BE2C (cell line): Measurements from ENCODE around the gene DCDC1.

Experiments used
- DNase-seq: peaks from one replicate; pipeline ENCODE4 v3.0.0-alpha.2; 2020
- H3K27me3 ChIP-seq: fragments of 250-450 bp; sonication (Bioruptor Pico); 2 replicates; pipeline ENCODE4 v1.5.1; 2020; ENCODE audit warnings: mild to moderate bottlenecking
- H3K36me3 ChIP-seq: fragments of 250-450 bp; sonication (Bioruptor Pico); 2 replicates; pipeline ENCODE4 v1.5.1; 2020; ENCODE audit warnings: mild to moderate bottlenecking
- H3K4me1 ChIP-seq: fragments of 250-450 bp; sonication (Bioruptor Pico); 2 replicates; pipeline ENCODE4 v1.5.1; 2020
- H3K4me3 ChIP-seq: 2 replicates; pipeline ENCODE4 v1.5.1; 2011; ENCODE audit warnings: low read depth, low read length
- H3K9me3 ChIP-seq: fragments of 250-450 bp; sonication (Bioruptor Pico); 2 replicates; pipeline ENCODE4 v1.5.1; 2020
- TF ChIP-seq, protein P1 (sequence below): IDR thresholded peaks from 2 replicates; pipeline ENCODE4 v1.5.1; 2012; ENCODE audit warnings: mild to moderate bottlenecking, low read depth, low read length

DCDC1 gene

GRCh38 chr11:31022080-31022479 lies 347.5 kb downstream of the DCDC1 start:
- TF ChIP-seq, protein P1, sequence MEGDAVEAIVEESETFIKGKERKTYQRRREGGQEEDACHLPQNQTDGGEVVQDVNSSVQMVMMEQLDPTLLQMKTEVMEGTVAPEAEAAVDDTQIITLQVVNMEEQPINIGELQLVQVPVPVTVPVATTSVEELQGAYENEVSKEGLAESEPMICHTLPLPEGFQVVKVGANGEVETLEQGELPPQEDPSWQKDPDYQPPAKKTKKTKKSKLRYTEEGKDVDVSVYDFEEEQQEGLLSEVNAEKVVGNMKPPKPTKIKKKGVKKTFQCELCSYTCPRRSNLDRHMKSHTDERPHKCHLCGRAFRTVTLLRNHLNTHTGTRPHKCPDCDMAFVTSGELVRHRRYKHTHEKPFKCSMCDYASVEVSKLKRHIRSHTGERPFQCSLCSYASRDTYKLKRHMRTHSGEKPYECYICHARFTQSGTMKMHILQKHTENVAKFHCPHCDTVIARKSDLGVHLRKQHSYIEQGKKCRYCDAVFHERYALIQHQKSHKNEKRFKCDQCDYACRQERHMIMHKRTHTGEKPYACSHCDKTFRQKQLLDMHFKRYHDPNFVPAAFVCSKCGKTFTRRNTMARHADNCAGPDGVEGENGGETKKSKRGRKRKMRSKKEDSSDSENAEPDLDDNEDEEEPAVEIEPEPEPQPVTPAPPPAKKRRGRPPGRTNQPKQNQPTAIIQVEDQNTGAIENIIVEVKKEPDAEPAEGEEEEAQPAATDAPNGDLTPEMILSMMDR: no peak

GRCh38 chr11:31019786-31020185 lies 349.8 kb downstream of the DCDC1 start:
- no peaks in the 10 kb centered on the region for H3K27me3 ChIP-seq
- no peaks in the 10 kb centered on the region for H3K36me3 ChIP-seq
- H3K4me3 ChIP-seq: no peak overlapping the region
- H3K4me1 ChIP-seq: no peaks in the 10 kb centered on the region
- TF ChIP-seq, protein P1: no peak
- no peak for DNase-seq
- no peaks in the 10 kb centered on the region for H3K9me3 ChIP-seq

More at GRCh38 chr11:31022080-31022479, 347.5 kb downstream of the DCDC1 start:
- Histone ChIP-seq H3K36me3 (no peaks in the 10 kb centered on the region), H3K4me3 (no peak overlapping the region), H3K27me3 (no peaks in the 10 kb centered on the region), H3K9me3 (no peaks in the 10 kb centered on the region), H3K4me1 (no peaks in the 10 kb centered on the region)
- DNase-seq: no peak

- Histone ChIP-seq H3K4me3 (no peak overlapping the region), H3K36me3 (no peaks in the 10 kb centered on the region), H3K4me1 (no peaks in the 10 kb centered on the region), H3K27me3 (no peaks in the 10 kb centered on the region), H3K9me3 (no peaks in the 10 kb centered on the region)
- no peak for DNase-seq
- TF ChIP-seq, protein P1: no peak
Observed at GRCh38 chr11:31005202-31005601, 364.3 kb downstream of the DCDC1 start.

- no peaks in the 10 kb centered on the region for H3K36me3 ChIP-seq
- H3K27me3 ChIP-seq: no peaks in the 10 kb centered on the region
- H3K9me3 ChIP-seq: no peaks in the 10 kb centered on the region
- TF ChIP-seq, protein P1: no peak
- DNase-seq: no peak
- H3K4me1 ChIP-seq: no peaks in the 10 kb centered on the region
- no peak overlapping the region for H3K4me3 ChIP-seq
Observed at GRCh38 chr11:31001427-31001826, 368.1 kb downstream of the DCDC1 start.

DNA sequence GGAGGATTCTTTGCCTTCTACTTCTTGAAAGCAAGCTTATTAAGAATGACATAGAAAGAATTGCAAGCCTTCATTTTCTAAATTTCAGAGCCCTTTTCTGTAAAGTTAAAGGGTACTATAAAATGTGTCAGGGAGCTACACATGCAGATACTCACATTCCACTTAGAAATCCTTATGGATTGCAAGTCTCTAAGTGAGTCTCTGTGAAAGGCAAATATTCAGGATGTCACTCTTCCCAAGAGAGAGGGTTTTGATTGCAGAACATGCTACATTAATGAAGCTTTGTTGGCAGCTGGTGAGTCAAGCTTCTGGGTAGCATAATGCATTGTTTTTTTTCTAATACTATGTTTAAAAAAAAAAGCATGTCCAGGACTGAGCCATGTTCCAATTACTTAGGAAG lies 369.2 kb downstream of the DCDC1 start:
- Histone ChIP-seq H3K4me1 (no peaks in the 10 kb centered on the region), H3K4me3 (no peak overlapping the region), H3K9me3 (no peaks in the 10 kb centered on the region), H3K36me3 (no peaks in the 10 kb centered on the region), H3K27me3 (no peaks in the 10 kb centered on the region)
- DNase-seq: no peak
- TF ChIP-seq, protein P1: no peak

- no peak overlapping the region for H3K4me3 ChIP-seq
- TF ChIP-seq, protein P1: no peak
- DNase-seq: no peak
Observed at GRCh38 chr11:30992513-30992849, 377.1 kb downstream of the DCDC1 start.

More at GRCh38 chr11:30992513-30992849, 377.1 kb downstream of the DCDC1 start:
- no peaks in the 10 kb centered on the region for H3K27me3 ChIP-seq
- no peaks in the 10 kb centered on the region for H3K36me3 ChIP-seq
- no peaks in the 10 kb centered on the region for H3K4me1 ChIP-seq
- no peaks in the 10 kb centered on the region for H3K9me3 ChIP-seq
